NCI-H526 (cell line): Measurements from ENCODE around the gene KLHL7.

ENCODE experiments used
- DNase-seq, 2 experiments: peaks; one replicate each; lab custom pipeline; 2025; lab: John Stamatoyannopoulos, UW

Gene KLHL7, protein sequence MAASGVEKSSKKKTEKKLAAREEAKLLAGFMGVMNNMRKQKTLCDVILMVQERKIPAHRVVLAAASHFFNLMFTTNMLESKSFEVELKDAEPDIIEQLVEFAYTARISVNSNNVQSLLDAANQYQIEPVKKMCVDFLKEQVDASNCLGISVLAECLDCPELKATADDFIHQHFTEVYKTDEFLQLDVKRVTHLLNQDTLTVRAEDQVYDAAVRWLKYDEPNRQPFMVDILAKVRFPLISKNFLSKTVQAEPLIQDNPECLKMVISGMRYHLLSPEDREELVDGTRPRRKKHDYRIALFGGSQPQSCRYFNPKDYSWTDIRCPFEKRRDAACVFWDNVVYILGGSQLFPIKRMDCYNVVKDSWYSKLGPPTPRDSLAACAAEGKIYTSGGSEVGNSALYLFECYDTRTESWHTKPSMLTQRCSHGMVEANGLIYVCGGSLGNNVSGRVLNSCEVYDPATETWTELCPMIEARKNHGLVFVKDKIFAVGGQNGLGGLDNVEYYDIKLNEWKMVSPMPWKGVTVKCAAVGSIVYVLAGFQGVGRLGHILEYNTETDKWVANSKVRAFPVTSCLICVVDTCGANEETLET

DNA sequence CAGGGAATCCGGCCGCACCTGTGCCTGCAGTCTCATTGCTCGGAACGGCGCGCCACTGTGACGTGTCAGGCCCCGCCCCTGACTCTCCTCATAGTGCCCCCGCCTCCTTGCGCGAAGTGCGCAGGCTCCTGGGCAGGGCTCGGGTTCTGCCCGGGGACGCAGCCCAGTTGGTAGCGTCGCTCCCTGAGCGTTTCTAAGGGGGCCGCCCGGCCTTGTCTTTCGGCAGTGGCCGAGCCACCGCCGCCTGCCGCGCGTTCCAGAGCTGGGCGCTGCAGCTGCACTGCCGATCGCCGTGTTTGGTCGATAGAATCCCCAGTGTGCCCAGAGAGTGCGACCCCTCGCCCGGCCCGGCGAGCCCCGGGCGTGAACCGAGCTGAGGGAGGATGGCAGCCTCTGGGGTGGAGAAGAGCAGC is at the start of gene KLHL7:
Gene KLHL7 (plus strand): TSS at position 142 of the 413 bp plus-strand sequence. CDS start 242 bp downstream, at position 384.
- DNase-seq: peak; percentile 92 to 99

- DNase-seq: no peak
Measured at GRCh38 chr7:23058408-23059096, 47.0 kb upstream of the KLHL7 start.

DNA sequence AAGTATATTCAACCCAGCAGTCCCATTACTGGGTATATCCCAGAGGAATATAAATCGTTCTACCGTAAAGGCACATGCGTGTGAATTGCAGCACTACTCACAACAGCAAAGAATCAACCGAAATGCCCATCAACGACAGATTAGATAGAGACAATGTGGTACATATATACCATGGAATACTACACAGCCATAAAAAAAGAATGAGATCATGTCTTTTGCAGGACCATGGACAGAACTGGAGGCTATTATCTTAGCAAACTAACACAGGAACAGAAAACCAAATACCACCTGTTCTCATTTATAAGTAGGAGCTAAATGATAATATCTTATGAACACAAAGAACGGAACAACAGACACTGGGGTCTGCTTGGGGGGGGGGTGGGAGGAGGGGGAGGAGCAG is 44.3 kb upstream of the KLHL7 start:
- DNase-seq: no peak

- no peak for DNase-seq
Measured at GRCh38 chr7:23062452-23062851, 43.1 kb upstream of the KLHL7 start.

GRCh38 chr7:23065974-23066373 is 39.6 kb upstream of the KLHL7 start:
- no peak for DNase-seq

GRCh38 chr7:23067271-23067670 is 38.3 kb upstream of the KLHL7 start:
- DNase-seq: no peak

DNA sequence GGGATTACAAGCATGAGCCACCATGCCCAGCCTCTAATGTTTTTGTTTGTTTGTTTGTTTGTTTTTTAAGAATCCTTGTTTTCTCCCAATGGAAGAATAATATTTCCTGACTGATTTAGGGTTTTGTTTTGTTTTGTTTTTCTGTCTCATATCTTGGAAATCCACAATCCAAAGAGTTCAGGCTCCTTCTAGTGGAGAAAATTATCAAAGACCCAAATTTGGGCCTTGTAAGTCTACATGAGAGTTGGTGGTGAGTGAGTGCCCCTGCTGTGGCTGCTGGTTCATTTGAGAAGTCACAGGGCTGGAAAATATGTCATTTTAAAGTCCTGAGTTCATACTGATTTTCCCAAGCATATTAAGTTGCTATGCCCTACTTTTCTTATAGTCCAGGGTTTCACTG is 33.5 kb upstream of the KLHL7 start:
- no peak for DNase-seq

DNA sequence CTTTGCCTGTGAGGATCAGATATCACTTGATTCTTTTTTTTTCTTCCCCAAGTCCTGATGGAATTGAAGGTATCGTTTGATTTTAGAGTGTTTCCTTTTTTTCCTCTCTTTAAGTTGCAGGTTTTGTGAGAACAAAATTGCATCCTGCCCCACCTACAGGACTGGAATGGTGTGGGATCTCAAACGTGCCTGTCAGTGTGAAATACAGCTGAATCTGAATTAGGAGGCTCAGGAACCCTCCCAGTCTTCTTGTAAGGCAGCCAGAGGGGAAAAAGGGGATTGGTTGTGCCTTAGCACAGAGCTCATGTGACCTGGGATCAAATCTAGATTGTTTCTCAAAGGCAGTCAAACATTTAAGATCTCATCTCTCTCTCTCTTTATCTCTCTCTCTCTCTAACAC is 32.7 kb upstream of the KLHL7 start:
- no peak for DNase-seq

GRCh38 chr7:23074443-23075261 is 30.9 kb upstream of the KLHL7 start:
- no peak for DNase-seq

- DNase-seq: no peak
Measured at GRCh38 chr7:23075571-23075970, 30.0 kb upstream of the KLHL7 start.

DNA sequence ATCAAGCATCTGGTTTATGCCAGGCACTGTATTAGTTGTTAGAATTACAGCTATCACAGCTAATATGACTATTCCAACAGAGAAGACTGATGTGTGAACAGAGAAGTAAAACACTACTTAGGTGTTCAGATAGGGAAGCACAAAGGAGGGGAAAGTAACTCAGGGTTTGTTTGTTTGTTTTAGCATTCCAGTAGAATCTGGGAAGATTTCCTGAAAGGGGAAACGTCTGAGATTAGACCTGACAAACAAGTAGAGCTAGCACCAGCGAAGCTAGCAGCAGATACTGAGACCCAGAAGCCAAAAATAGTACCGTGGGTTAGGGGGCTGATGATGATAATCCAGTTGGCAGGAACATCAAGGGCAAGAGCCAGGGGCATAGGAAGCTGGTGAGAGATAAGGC is 28.8 kb upstream of the KLHL7 start:
- no peak for DNase-seq

DNA sequence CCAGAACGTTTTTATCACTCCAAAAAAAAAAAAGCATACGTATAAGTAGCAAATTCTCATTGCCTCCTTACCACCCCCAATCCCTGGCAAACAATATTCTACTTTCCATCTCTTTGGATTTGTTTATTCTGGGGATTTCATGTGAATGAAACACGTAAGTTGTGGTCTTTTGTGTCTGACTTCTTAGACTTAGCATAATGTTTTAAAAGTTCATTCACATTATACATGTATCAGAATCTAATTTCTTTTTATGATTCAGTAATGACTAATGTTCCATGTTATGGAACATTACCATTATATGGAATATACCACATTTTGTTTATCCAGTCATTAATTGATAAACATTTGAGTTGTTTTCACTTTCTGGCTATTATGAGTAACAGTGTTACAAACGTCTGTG is 12.5 kb upstream of the KLHL7 start:
- no peak for DNase-seq

DNA sequence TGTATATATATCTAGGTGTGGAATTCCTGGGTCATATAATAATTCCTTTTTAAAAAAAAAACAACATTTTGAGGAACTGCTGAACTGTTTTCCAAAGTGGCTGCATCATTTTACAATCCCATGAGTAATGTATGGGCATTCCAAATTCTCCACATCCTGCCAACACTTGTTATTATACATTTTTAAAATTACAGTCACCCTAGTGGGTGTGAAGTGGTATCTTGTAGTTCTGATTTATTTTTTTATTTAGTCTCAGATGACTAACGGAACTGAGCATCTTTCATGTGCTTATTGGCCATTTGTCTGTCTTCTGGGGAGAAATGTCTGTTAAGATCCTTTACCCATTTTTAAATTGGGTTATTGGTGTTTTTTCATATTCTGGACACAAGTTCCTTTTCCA is 12.0 kb upstream of the KLHL7 start:
- no peak for DNase-seq

DNA sequence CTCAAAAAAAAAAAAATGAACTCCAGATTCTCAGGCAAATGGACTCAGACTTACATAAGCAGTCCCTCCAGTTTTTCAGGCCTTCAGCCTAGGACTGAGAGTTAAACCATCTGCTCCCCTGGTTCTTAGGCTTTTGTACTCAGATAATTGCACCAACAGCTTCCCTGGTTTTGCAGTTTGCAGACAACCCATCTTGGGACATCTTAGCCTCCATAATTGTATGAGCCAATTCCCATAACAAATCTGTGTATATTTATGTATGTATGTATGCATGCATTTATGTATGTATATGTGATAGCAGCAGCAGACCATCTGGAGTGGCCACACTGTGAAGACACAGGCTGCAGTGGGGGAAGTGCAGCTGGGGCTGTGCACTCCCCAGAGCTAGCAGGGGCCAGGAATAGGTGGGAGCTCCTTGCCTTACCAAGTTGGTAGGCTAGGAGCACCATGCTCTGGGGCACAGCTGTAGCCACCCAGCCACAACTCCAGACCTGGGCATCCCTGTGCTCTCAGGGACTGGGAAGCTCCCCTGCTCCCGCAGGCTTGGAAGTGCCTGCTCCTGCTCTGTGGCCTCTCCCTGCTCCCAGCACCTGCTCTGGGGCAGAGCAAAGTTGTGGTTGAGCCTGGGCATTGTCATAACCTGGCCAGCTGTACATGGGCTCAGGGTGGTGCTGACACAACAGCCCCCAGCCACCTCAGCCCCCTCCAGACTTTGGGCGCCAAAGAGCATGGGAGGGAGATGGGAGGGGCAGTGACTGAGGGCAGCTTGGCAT is 8.9 kb upstream of the KLHL7 start:
- DNase-seq: no peak

- DNase-seq: no peak
Measured at GRCh38 chr7:23098029-23098428, 7.6 kb upstream of the KLHL7 start.

DNA sequence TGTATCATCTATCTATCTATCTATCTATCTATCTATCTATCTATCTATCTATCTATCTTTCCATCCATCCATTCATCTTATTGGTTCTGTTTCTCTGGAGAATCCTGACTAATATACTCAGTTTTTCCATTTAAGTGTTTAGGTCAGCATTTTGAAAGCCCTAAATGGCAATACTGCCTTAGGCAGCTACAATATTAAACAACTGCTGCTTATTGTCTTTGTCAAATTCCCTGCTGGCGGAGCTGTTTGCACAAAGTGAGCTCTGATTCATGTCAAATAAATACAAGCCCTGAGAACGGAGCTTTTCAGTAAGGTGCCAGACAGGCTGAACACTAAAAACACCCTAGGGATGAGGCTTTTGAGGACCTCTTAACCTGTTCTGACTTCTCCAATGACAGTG is 7.1 kb upstream of the KLHL7 start:
- no peak for DNase-seq

GRCh38 chr7:23100697-23101096 is 4.9 kb upstream of the KLHL7 start:
- DNase-seq: no peak

DNA sequence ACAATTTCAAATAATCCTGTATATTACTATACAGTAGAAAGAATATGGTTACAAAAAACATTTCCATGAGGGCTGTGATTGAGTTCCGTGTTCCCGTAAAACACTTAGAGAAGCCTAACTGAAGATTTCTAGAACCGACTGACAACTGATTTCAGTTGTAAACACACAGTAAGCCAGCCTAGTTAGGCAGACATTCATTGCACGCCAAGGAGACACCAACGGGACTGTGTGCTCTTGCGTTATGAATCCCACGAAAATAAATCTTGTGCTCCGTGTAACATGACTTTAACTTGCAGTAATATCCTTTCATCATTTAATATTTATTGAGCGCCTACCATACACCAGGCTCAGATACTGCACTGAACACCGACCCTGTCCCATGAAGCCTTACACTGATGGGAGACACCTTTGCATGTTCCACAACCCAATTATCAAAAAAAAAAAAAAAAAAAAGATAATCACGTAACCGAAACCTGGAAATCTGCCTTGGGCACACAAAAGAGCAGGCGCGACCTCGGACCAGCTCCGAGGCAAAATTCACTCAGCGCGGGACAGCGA is 420 bp upstream of the KLHL7 start:
- peak in 1 of 2 experiments; percentile 58 for DNase-seq

DNA sequence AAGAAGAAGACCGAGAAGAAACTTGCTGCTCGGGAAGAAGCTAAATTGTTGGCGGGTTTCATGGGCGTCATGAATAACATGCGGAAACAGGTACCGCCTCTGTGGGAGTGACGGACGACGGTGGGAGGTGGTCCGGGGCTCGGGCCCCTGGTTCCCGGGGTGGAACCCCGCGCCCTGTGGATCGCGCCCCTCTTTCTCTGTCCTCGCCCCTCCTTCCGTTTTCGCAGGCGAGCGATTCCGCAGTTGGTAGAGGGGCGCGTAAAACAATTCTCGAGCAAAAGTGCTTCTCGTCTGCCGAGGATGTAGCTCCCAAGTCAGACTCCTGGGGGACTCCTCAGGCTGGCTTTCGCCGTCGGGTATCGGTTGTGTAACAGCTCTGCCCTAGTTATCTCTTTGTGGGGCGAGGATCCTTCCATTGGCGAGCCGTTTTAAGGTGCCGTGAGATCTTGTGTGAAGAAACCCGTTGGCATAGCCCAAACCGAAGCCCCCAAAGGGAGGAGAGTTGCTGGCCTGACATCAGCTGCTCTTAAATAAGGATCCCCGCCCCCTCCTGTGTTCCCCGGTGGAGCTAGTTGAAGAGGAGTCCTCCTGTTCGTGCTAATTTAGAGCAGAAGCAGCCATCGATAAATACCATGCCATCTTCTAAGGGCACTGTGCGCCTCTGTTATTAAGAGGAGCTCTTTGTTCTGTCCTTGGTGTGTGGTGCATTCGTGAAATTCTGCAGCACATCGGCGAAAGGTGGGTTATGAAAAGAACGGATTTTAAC is 655 bp downstream of the KLHL7 start:
- DNase-seq: peak; percentile 65 to 83
